GM12878 (cell line): ENCODE results near the gene PLPP6. TPM values are rescaled to one million over a fixed set of nuclear protein-coding genes. Genes with fewer than 3 reads are reported as not detected.

Experiments
- ATAC-seq: fragments of 200-7000 bp; cut with Tn5 transposase; 3 replicates; pipeline ENCODE4 v1.9.1; 2020; ENCODE audit warnings: mild to moderate bottlenecking, moderate library complexity
- BruUV-seq: library from RNA; stranded (reverse); fragments of 400-500 nt; replicated peaks from 2 replicates; lab custom pipeline; 2021; lab: Mats Ljungman, UMichigan
- CTCF ChIA-PET: fragments of 300-600 bp; sonication (Branson Sonifier 250); formaldehyde crosslinking; extraction: SDS; loops from one replicate; lab custom pipeline; 2021; ENCODE audit warnings: inconsistent platforms; lab: Yijun Ruan, JAX
- POLR2A ChIA-PET: fragments of 350-600 bp; formaldehyde crosslinking; extraction: SDS; loops from one replicate; lab custom pipeline; 2021; ENCODE audit warnings: inconsistent platforms; lab: Charles Lee
- RAD21 ChIA-PET: fragments of 300-600 bp; sonication (Branson Sonifier 250); formaldehyde crosslinking; loops from one replicate; lab custom pipeline; 2023; ENCODE audit warnings: antibody characterized with exemption; ENCODE audit not compliant: unreplicated experiment; lab: Charles Lee
- SMC1A ChIA-PET: fragments of 300-600 bp; sonication (Branson Sonifier 250); formaldehyde crosslinking; loops from one replicate; lab custom pipeline; 2023; ENCODE audit not compliant: unreplicated experiment, uncharacterized antibody; lab: Charles Lee
- DNase-seq: peaks from one replicate; pipeline ENCODE4 v3.0.0-alpha.2; 2011; ENCODE audit warnings: low read depth, low spot score
- FAIRE-seq: peaks from 3 replicates; lab custom pipeline; 2011; peaks lifted over from hg19 to GRCh38; lab: Jason Lieb, UNC
- H2AFZ ChIP-seq: 2 replicates; pipeline ENCODE4 v1.6.0; 2011; ENCODE audit warnings: low read depth, low read length, control low read depth; ENCODE audit not compliant: control insufficient read depth
- H3K27ac ChIP-seq: 2 replicates; pipeline ENCODE4 v1.5.1; 2011; ENCODE audit warnings: control low read depth; ENCODE audit not compliant: control insufficient read depth, insufficient read depth
- H3K27me3 ChIP-seq, 2 experiments: replicated peaks in 1 of 2; 2 replicates each; pipeline versions ENCODE4 v1.6.0 to v1.6.1; 2011; ENCODE audit warnings: low read length in 1 of 2; ENCODE audit not compliant: control insufficient read depth in 2 of 2, insufficient read depth in 2 of 2
- H3K36me3 ChIP-seq, 2 experiments: 2 replicates each; pipeline ENCODE4 v1.5.1; 2011; ENCODE audit warnings: low read length in 1 of 2; ENCODE audit not compliant: control insufficient read depth in 2 of 2, insufficient read depth in 2 of 2
- H3K4me1 ChIP-seq: 2 replicates; pipeline ENCODE4 v1.6.1; 2011; ENCODE audit warnings: mild to moderate bottlenecking, low read length, moderate library complexity, mixed read lengths; ENCODE audit not compliant: control insufficient read depth, insufficient read depth
- H3K4me2 ChIP-seq: 2 replicates; pipeline ENCODE4 v1.6.0; 2011; ENCODE audit warnings: control low read depth; ENCODE audit not compliant: control insufficient read depth, insufficient read depth
- H3K4me3 ChIP-seq: fragments of 200-600 bp; sonication (generic); 2 replicates; pipeline ENCODE4 v1.5.1; 2016
- H3K79me2 ChIP-seq: 2 replicates; pipeline ENCODE4 v1.6.0; 2011; ENCODE audit warnings: low read length; ENCODE audit not compliant: control insufficient read depth, insufficient read depth
- H3K9ac ChIP-seq: 2 replicates; pipeline ENCODE4 v1.8.0; 2011; ENCODE audit warnings: low read length, control low read depth, mixed read lengths; ENCODE audit not compliant: control insufficient read depth, insufficient read depth
- H3K9me3 ChIP-seq: replicated peaks from 3 replicates; pipeline ENCODE4 v1.5.1; 2011; ENCODE audit warnings: mild to moderate bottlenecking, low read length; ENCODE audit not compliant: control insufficient read depth, insufficient read depth
- H4K20me1 ChIP-seq: 2 replicates; pipeline ENCODE4 v1.6.0; 2011; ENCODE audit not compliant: control insufficient read depth, insufficient read depth
- IKZF1 ChIP-seq: fragments of 450-650 bp; conservative IDR thresholded peaks from 2 replicates; pipeline ENCODE4 v1.6.1; 2017; ENCODE audit warnings: antibody characterized with exemption, mild to moderate bottlenecking
- KLF5 ChIP-seq: fragments of 450-650 bp; IDR thresholded peaks from 2 replicates; pipeline ENCODE4 v1.6.1; 2014; ENCODE audit warnings: mild to moderate bottlenecking; ENCODE audit not compliant: partially characterized antibody
- NKRF ChIP-seq: fragments of 450-650 bp; conservative IDR thresholded peaks from 2 replicates; pipeline ENCODE4 v1.6.1; 2017; ENCODE audit warnings: mild to moderate bottlenecking, moderate library complexity
- PRDM15 ChIP-seq: fragments of 450-650 bp; formaldehyde crosslinking; IDR thresholded peaks from 2 replicates; pipeline ENCODE4 v1.4.0; 2020; ENCODE audit warnings: mild to moderate bottlenecking, moderate library complexity
- RCOR1 ChIP-seq: conservative IDR thresholded peaks from 2 replicates; pipeline ENCODE4 v1.6.1; 2012; ENCODE audit warnings: low read depth, low read length, improper control_type of control experiment
- RELB ChIP-seq: fragments of 450-650 bp; IDR thresholded peaks from 2 replicates; pipeline ENCODE4 v1.6.1; 2017; ENCODE audit warnings: low read depth, mild to moderate bottlenecking, moderate library complexity
- SIX5 ChIP-seq: IDR thresholded peaks from 2 replicates; pipeline ENCODE4 v1.6.1; 2011; ENCODE audit warnings: mild to moderate bottlenecking, low read depth, low read length, moderate library complexity; ENCODE audit not compliant: severe bottlenecking
- SMAD1 ChIP-seq: fragments of 450-650 bp; IDR thresholded peaks from 2 replicates; pipeline ENCODE4 v1.6.1; 2018; ENCODE audit warnings: mild to moderate bottlenecking, low read depth; ENCODE audit not compliant: partially characterized antibody
- TARDBP ChIP-seq: IDR thresholded peaks from 2 replicates; pipeline ENCODE4 v1.6.1; 2016; ENCODE audit warnings: borderline replicate concordance
- USF1 ChIP-seq: IDR thresholded peaks from 2 replicates; pipeline ENCODE4 v1.6.1; 2011; ENCODE audit warnings: borderline replicate concordance, low read depth, mild to moderate bottlenecking, moderate library complexity, mixed read lengths, low read length; ENCODE audit not compliant: insufficient read depth; ENCODE audit errors: extremely low read length
- ZNF592 ChIP-seq: fragments of 450-650 bp; IDR thresholded peaks from 2 replicates; pipeline ENCODE4 v1.6.1; 2017; ENCODE audit warnings: mild to moderate bottlenecking, moderate library complexity
- WGBS: methylation state at CpG from one replicate; pipeline ENCODE4 v1.1.6; 2016; ENCODE audit warnings: low lambda C conversion rate; ENCODE audit not compliant: insufficient replicate concordance, insufficient coverage; ENCODE audit errors: missing lambda C conversion rate; 5-methylcytosine and 5-hydroxymethylcytosine counted together
- in situ Hi-C: fragments of 300-500 bp; cut with MboI; formaldehyde crosslinking; loops from 9 replicates; pipeline ENCODE4 v1.14.3; 2018; ENCODE audit warnings: mixed read lengths
- intact Hi-C: fragments of 100-400 bp; cut with micrococcal nuclease; formaldehyde crosslinking; loops from one replicate; pipeline ENCODE4 v1.14.2; 2022; ENCODE audit not compliant: unreplicated experiment
- polyA plus RNA-seq, 11 experiments: library from polyadenylated mRNA; depleted of rRNA in 4 of 11; unstranded in 6 of 11; stranded (reverse) in 5 of 11; fragments of >200 nt; fragmentation: Nextera tagmentation in 4 of 11; fragmentation: Illumina TruSeq in 1 of 11; extraction: Ambion mirVana in 4 of 11; extraction: Trizol in 1 of 11; gene quantifications; 1 replicate in 1 of 11; 2 replicates in 10 of 11; pipeline versions ENCODE4 v1.2.1 to v1.2.3, GENCODE V29; 2011 to 2016; ENCODE audit warnings: inconsistent platforms in 2 of 11, missing spikeins in 2 of 11, low read depth in 1 of 11
- total RNA-seq, 4 experiments: library from RNA; depleted of rRNA in 3 of 4; stranded (reverse); fragments of >200 nt in 3 of 4; fragmentation: Illumina TruSeq in 1 of 4; extraction: Trizol in 1 of 4; gene quantifications; 2 replicates each; pipeline versions ENCODE4 v1.2.1 to v1.2.3, GENCODE V29; 2013 to 2021

Gene PLPP6
- total and polyA plus RNA-seq, 10 of the 15 experiments (the other 5 are each of a cell fraction or from before 2014, with no cell fraction given): 1.6 to 11.3 (median 6.9) TPM

GRCh38 chr9:4671737-4672136 lies 9.6 kb downstream of the PLPP6 start:
- in situ Hi-C loops: no loop called here
- RAD21 ChIA-PET: no interaction called here
- Histone ChIP-seq H3K4me1 (no peaks in the 10 kb centered on the region; the same call in 1 of the 2 replicates), H3K9ac (no peak overlapping the region), H3K27ac (no peak overlapping the region), H2AFZ (no peak overlapping the region), H3K27me3 (no peaks in the 10 kb centered on the region), H4K20me1 (no peaks in the 10 kb centered on the region), H3K4me3 (no peak overlapping the region), H3K36me3 (no peaks in the 10 kb centered on the region), H3K9me3 (no peaks in the 10 kb centered on the region), H3K4me2 (no peak overlapping the region), H3K79me2 (no peaks in the 10 kb centered on the region)
- DNase-seq: no peak
- SMC1A ChIA-PET: no interaction called here
- no peak for TF ChIP-seq KLF5
- no peak for TF ChIP-seq PRDM15 (CRISPR knock-in tag)
- no peak for TF ChIP-seq ZNF592
- no peak for TF ChIP-seq TARDBP
- no peak for TF ChIP-seq NKRF
- TF ChIP-seq SMAD1: no peak
- TF ChIP-seq USF1: no peak
- no peak for TF ChIP-seq IKZF1
- no peak for TF ChIP-seq SIX5
- TF ChIP-seq RELB: no peak
- TF ChIP-seq RCOR1: no peak
- FAIRE-seq: no peak
- WGBS: 95% methylated on average over 1 of the region's 1 CpG
- CTCF ChIA-PET: no interaction called here
- ATAC-seq: no peak
- BruUV-seq: no TSS peak
- POLR2A ChIA-PET: interaction anchor here (1.5 kb wide), 1 partner anchor 9 kb away, joined by 4 read pairs; no protein-coding TSS in a partner anchor
- intact Hi-C loops: no loop called here
